NT2/D1 (cell line): ENCODE results near the gene ROR1.

Experiments used
- SUZ12 ChIP-seq: IDR thresholded peaks from 2 replicates; pipeline ENCODE4 v1.6.1; 2011; ENCODE audit not compliant: insufficient read length, insufficient read depth; ENCODE audit errors: extremely low read depth
- YY1 ChIP-seq: IDR thresholded peaks from 2 replicates; pipeline ENCODE4 v1.6.1; 2011; ENCODE audit not compliant: insufficient read length, insufficient read depth

- TF ChIP-seq YY1 (no peak), SUZ12 (no peak)
Observed at GRCh38 chr1:64162151-64162550, 388.3 kb downstream of the ROR1 start.
